Mesodermal cell (in vitro differentiated cells): ENCODE measurements around the gene ATXN7L3.

ENCODE experiments used
- H3K27ac ChIP-seq: 2 replicates; pipeline ENCODE4 v1.7.0; 2013; ENCODE audit warnings: mild to moderate bottlenecking, low read depth, low read length, moderate library complexity; ENCODE audit not compliant: severe bottlenecking
- H3K36me3 ChIP-seq: 2 replicates; pipeline ENCODE4 v1.7.1; 2013; ENCODE audit warnings: mild to moderate bottlenecking, low read length, moderate library complexity; ENCODE audit not compliant: control insufficient read depth, insufficient read depth
- H3K4me1 ChIP-seq: one replicate; pipeline ENCODE4 v1.7.1; 2013; ENCODE audit warnings: mild to moderate bottlenecking, low read length; ENCODE audit not compliant: insufficient read depth, control insufficient read depth, poor library complexity, severe bottlenecking
- H3K4me3 ChIP-seq: 2 replicates; pipeline ENCODE4 v1.7.0; 2013; ENCODE audit warnings: low read length, control low read depth, mild to moderate bottlenecking; ENCODE audit not compliant: insufficient read depth, poor library complexity, severe bottlenecking; ENCODE audit errors: extremely low read depth
- H3K9me3 ChIP-seq: 2 replicates; pipeline ENCODE4 v1.7.1; 2013; ENCODE audit warnings: mild to moderate bottlenecking, low read length, moderate library complexity; ENCODE audit not compliant: control insufficient read depth
- WGBS, 2 experiments: methylation state at CpG; one replicate each; pipeline ENCODE4 v1.1.5; 2013; ENCODE audit warnings: missing lambda C conversion rate in 2 of 2; ENCODE audit not compliant: insufficient coverage in 2 of 2; 5-methylcytosine and 5-hydroxymethylcytosine counted together

Gene ATXN7L3

DNA sequence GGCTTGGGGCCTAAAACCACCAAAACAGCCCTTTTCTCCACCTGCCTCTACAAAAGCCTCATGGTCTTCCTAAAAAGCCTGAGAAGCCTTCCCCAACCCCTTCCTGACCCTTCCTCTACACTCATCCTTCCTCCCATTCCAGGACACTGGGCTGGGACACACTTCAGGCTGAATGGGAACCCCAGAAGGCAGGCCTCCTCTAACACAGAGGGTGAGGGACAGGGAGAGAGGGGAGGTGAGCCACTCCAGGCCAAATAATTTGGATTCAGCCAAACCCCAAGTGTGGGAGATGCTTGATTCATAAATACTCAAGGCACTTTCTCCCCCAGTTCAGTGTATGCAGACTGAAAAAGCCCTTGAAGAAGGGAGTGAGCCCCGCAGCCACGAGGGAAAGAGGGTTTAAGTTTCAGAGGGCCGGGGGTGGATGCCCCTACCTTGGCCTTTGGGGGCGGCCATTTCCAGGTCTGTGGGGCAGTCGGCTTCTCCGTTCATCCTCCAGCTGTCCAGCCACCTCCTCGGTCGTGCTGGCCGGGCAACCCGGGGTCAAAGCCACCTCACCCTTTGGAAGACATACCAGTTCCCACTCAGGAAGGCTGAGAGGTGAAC, 18.2 kb upstream of the ATXN7L3 start:
- H3K9me3 ChIP-seq, result no peaks in the 10 kb centered on the region
- peaks cover 41% of the 10 kb centered on the region for H3K36me3 ChIP-seq
- WGBS, 2 experiments, result 23% methylated on average over 10 of the region's 10 CpGs; no CpG with 5 or more reads in 1 of the 2 experiments
- H3K4me1 ChIP-seq, result peaks cover 8% of the 10 kb centered on the region
- peak overlapping the region; percentile 86 for H3K27ac ChIP-seq
- peak overlapping the region; percentile 72 for H3K4me3 ChIP-seq

DNA sequence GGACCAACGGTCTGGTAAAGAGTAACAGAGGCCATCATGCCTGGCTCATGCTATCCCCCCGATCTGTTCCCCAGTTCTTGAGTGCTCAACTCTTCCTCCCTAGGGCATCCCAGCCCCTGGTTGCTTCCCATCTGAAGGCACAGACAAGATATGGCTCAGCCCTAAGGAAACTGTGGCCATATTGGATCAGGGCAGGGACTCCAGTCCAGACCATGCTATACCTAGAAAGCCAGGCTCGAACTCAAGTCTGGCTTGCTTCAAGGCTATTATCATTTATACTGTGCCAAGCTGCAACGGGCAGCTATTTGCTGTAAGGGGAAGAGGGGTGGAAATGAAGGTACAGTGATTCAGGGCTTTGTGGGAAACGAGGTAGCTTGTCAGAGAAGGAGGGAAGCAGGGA, 17.0 kb upstream of the ATXN7L3 start:
- H3K9me3 ChIP-seq, result no peaks in the 10 kb centered on the region
- no peak overlapping the region for H3K27ac ChIP-seq
- no peak overlapping the region for H3K4me3 ChIP-seq
- 95 to 97% methylated on average over 5 of the region's 5 CpGs for WGBS, 2 experiments
- peaks cover 51% of the 10 kb centered on the region for H3K36me3 ChIP-seq
- peaks cover 8% of the 10 kb centered on the region for H3K4me1 ChIP-seq

- Histone ChIP-seq H3K4me3 (no peak overlapping the region), H3K9me3 (no peaks in the 10 kb centered on the region), H3K36me3 (peaks cover 56% of the 10 kb centered on the region), H3K27ac (no peak overlapping the region), H3K4me1 (peaks cover 8% of the 10 kb centered on the region)
- 95 to 96% methylated on average over 2 to 4 of the region's 5 CpGs for WGBS, 2 experiments
Measured at GRCh38 chr17:44216173-44216572, 16.5 kb upstream of the ATXN7L3 start.

GRCh38 chr17:44214896-44215295, 15.2 kb upstream of the ATXN7L3 start:
- Histone ChIP-seq H3K9me3 (no peaks in the 10 kb centered on the region), H3K27ac (no peak overlapping the region), H3K4me3 (no peak overlapping the region), H3K4me1 (peaks cover 11% of the 10 kb centered on the region), H3K36me3 (peaks cover 64% of the 10 kb centered on the region)
- 98% methylated on average over 5 to 6 of the region's 6 CpGs for WGBS, 2 experiments

- Histone ChIP-seq H3K4me1 (peaks cover 13% of the 10 kb centered on the region), H3K36me3 (peaks cover 72% of the 10 kb centered on the region), H3K4me3 (no peak overlapping the region), H3K27ac (no peak overlapping the region), H3K9me3 (no peaks in the 10 kb centered on the region)
- WGBS, 2 experiments, result no CpG with 5 or more reads among the region's 1 CpG
Measured at GRCh38 chr17:44214230-44214494, 14.5 kb upstream of the ATXN7L3 start.

DNA sequence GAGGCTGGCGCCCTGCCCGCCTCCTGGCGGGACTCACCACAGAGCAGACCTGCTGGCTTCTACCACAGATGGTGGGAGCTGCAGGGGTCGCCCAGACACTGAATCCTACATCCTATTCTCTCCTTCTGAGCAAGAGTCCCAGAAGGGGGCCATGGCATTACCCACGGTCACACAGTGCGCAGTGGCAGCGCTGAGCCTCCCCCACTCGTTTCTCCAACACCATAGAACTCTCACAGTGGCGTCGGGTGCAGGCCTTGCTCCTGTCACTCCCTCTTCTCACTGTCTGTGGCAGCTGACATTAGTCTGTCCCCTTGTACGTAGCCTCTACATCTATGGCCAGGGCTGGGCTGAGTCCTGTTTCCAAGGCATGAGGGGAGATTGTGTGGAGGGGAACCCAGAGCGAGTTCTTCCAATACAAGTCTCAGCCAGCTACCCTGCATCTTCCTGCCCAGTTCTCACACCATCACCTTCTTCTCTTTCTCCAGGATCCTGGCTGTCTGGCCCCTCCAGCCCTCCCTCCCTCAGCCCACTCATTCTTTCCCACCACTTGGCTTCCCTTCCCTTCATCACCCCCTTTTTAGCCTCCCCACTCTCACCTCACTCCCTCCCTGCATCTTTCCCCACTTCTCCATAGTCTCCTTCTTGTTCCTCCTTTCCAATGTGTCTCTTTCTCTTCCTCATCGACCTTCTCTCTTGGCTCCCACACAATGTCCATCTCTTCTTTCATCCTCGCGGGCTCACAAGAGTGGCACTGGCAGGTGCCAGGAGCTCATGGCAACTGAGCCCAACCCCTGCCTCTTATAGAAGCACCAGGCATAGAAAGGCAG, 13.9 kb upstream of the ATXN7L3 start:
- peaks cover 13% of the 10 kb centered on the region for H3K4me1 ChIP-seq
- H3K36me3 ChIP-seq, result peaks cover 77% of the 10 kb centered on the region
- 91 to 93% methylated on average over 10 to 14 of the region's 15 CpGs for WGBS, 2 experiments
- H3K27ac ChIP-seq, result no peak overlapping the region
- no peak overlapping the region for H3K4me3 ChIP-seq
- no peaks in the 10 kb centered on the region for H3K9me3 ChIP-seq

DNA sequence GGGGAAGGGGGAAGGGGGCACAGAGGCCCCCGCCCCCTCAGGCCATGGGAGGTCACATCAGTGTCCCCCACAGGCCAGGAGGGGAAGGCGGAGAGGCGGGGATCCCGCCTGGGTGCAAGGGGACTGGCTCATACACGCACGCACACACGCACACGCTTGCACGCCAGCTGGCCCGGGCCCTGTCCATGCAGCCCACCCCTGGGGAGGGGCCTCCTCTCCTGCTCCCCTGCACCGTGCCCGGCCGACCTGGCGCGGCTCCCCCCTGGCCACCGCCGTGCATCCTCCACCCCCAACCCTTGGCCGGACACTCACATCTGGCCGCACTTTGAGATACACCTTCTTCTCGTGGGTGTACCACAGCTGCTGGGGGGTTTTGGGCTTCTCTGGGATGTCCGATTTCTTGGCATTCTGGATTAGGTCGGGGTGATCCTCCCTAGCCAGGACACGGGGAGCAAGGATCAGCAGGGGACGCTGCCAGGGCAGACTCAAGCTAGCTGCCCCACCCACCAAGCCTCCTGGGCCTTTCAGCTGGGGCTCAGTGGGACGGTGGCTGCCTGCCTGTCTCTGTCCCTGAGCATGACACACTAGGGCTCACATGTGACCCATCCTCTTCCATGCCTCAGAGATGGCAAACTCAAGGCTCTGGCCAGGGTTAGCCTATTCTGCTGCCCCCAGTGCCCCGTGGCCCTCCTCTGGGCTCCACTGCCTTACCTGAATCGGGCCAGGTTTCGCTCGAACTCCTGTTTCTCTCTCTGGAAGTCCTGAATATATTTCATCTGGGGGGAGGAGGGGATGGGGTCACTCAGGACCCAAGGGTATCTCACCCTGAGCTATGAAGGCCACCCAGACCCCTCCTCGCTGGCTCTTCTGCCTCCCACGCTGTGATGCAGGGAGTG, 13.1 kb upstream of the ATXN7L3 start:
- Histone ChIP-seq H3K36me3 (peaks cover 85% of the 10 kb centered on the region), H3K9me3 (no peaks in the 10 kb centered on the region), H3K4me3 (no peak overlapping the region), H3K27ac (no peak overlapping the region), H3K4me1 (peaks cover 9% of the 10 kb centered on the region)
- WGBS, 2 experiments, result 92 to 94% methylated on average over 17 to 26 of the region's 31 CpGs

GRCh38 chr17:44211281-44212265, 11.9 kb upstream of the ATXN7L3 start:
- WGBS, 2 experiments, result 96% methylated on average over 23 to 25 of the region's 30 CpGs
- Histone ChIP-seq H3K27ac (no peak overlapping the region), H3K9me3 (no peaks in the 10 kb centered on the region), H3K4me3 (no peak overlapping the region), H3K36me3 (peaks cover 87% of the 10 kb centered on the region), H3K4me1 (peaks cover 7% of the 10 kb centered on the region)

DNA sequence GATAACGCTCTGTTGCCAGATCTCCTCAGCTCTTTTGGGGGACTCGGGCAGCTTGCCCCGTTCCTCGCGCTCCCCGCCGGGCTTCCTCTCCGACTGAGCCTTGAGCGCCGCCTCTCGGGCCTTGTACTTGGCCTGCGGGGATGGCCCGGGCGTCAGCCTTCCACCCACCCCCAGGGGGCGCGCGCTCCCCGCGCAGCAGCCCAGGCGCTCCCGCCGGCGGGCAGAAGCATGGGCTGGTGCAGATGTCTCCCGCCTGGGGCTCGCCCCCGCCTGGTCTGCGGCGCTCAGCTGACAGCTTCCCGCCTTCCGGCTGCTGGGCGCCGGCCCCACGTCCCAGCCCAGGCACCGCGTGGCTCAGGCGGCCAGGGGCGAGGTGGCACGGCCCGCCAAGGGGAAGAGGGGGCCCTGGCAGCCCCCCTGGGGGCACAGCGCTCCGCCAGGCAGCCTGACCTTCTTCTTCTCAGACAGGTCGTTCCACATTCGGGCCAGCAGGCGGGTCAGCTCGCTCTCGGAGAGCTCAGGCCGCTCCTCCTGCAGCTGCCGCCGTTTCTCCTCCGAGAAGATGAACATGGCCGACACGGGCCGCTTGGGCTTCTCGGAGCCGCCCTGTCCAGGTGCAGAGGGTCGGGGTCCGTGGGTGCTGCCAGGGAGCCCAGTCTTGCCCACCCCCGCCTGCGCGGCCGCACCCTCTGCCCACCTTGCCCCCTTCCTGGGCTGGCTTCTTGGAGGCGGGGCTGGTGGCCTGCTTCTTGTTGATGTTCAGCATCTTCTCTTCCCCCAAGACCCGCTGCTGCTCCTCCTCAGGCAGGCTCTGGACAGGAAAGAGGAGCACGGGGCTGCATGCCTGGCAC, 10.9 kb upstream of the ATXN7L3 start:
- Histone ChIP-seq H3K36me3 (peaks cover 79% of the 10 kb centered on the region), H3K4me3 (no peak overlapping the region), H3K9me3 (no peaks in the 10 kb centered on the region), H3K27ac (peak overlapping the region; percentile 29), H3K4me1 (peaks cover 9% of the 10 kb centered on the region)
- 50% methylated on average over 53 to 60 of the region's 64 CpGs for WGBS, 2 experiments
